Heart left ventricle (tissue), 13 donors: Measurements from ENCODE around the gene TEAD1.

Experiments
- CTCF ChIP-seq, 12 donors: fragments of 200-600 bp; sonication (generic) in 4 of 12; IDR thresholded peaks; one replicate each; pipeline versions ENCODE4 v1.5.0 to v1.8.0; 2018 to 2022; ENCODE audit warnings: antibody characterized with exemption in 12 of 12, mild to moderate bottlenecking in 5 of 12
- POLR2A ChIP-seq, 2 donors: fragments of 450-650 bp; IDR thresholded peaks; one replicate each; pipeline ENCODE4 v1.6.1; 2017; ENCODE audit warnings: antibody characterized with exemption in 2 of 2, mild to moderate bottlenecking in 2 of 2, moderate library complexity in 2 of 2
- donor health status: ischemic (EF 13 %, LVEDD 7.1; RV severe dilation, severe dysfunction).
- donor health status: DM: no; HTN: yes; CAD: no.
- donor health status: DM: no; HTN: no; CAD: no.
- donor health status: ischemic (EF 25% LVEDD 6.9; RV normal size, moderate dysfunction).
- donor health status: ischemic (EF 25% LVEDD 5.7; RV mildly dilated, moderate dysfunction).
- donor health status: ischemic (EF 35%, LVEDD 5.7; RV mildly dilated, moderate dysfunction).
- donor health status: nonischemic (EF 11% LVEDD 7.7; RV severe dilation, severe dysfunction).
- donor health status: DM: yes; HTN: yes; CAD: no.
- donor health status: PGD.
- donor health status: ischemic (EF 29% LVEDD 5.4; RV normal size, mild dysfunction).
- donor health status: nonischemic (EF 23%, LVEDD 6.1; RV moderate dilation, normal function).

- TF ChIP-seq POLR2A (IDR thresholded peaks at IDR 0.05) (no peak), CTCF (IDR thresholded peaks at IDR 0.05) (no peak)
Measured at GRCh38 chr11:12811861-12812260, 137.6 kb downstream of the TEAD1 start.
